Esophagus squamous epithelium (tissue), 5 donors: ENCODE measurements around the gene EXOC1. TPM values are rescaled to one million over a fixed set of nuclear protein-coding genes. Genes with fewer than 3 reads are reported as not detected.

Source experiments
- DNase-seq: peaks from one replicate; lab custom pipeline; 2025; lab: John Stamatoyannopoulos, UW
- H3K27ac ChIP-seq, 4 donors: fragments of 200-600 bp; sonication (generic); one replicate each; pipeline ENCODE4 v1.5.1; 2016 to 2019; ENCODE audit warnings: mild to moderate bottlenecking in 1 of 4
- H3K27me3 ChIP-seq, 4 donors: fragments of 200-600 bp; sonication (generic); 1 replicate in 3 of 4; 2 replicates in 1 of 4; pipeline versions ENCODE4 v1.5.1 to v1.6.0; 2017 to 2021; ENCODE audit warnings: antibody characterized with exemption in 1 of 4
- H3K36me3 ChIP-seq, 3 donors: fragments of 200-600 bp; sonication (generic); one replicate each; pipeline ENCODE4 v1.5.1; 2016 to 2019
- H3K4me1 ChIP-seq, 3 donors: fragments of 200-600 bp; sonication (generic); one replicate each; pipeline ENCODE4 v1.5.1; 2017 to 2019
- H3K4me3 ChIP-seq, 4 donors: fragments of 200-600 bp; sonication (generic); 1 replicate in 3 of 4; 2 replicates in 1 of 4; pipeline ENCODE4 v1.5.1; 2016 to 2019; ENCODE audit warnings: mild to moderate bottlenecking in 2 of 4, moderate library complexity in 1 of 4
- H3K9me3 ChIP-seq, 3 donors: fragments of 200-600 bp; sonication (generic); one replicate each; pipeline ENCODE4 v1.5.1; 2016 to 2019
- CTCF ChIP-seq, 6 experiments: fragments of 450-650 bp in 4 of 6; fragments of 200-600 bp in 2 of 6; sonication (generic) in 2 of 6; IDR thresholded peaks; one replicate each; pipeline ENCODE4 v1.5.1; 2016 to 2019; ENCODE audit warnings: antibody characterized with exemption in 6 of 6, mild to moderate bottlenecking in 4 of 6, moderate library complexity in 4 of 6
- POLR2A ChIP-seq, 4 donors: fragments of 450-650 bp; IDR thresholded peaks; one replicate each; pipeline ENCODE4 v1.6.1; 2017; ENCODE audit warnings: antibody characterized with exemption in 4 of 4, mild to moderate bottlenecking in 4 of 4, moderate library complexity in 3 of 4
- WGBS, 2 donors: methylation state at CpG; one replicate each; pipeline ENCODE4 v1.1.5; 2018; 5-methylcytosine and 5-hydroxymethylcytosine counted together
- intact Hi-C: fragments of 100-400 bp; cut with DNase I; formaldehyde crosslinking; loops from one replicate; pipeline ENCODE4 v1.15.0; 2022
- total RNA-seq, 4 donors: library from RNA; depleted of rRNA; stranded (reverse); fragments of >200 nt; gene quantifications; one replicate each; pipeline ENCODE4 v1.1.0, GENCODE V29; 2016
- donor health status: DM: yes; HTN: yes; CAD: no.

The EXOC1 gene
- total RNA-seq, 4 donors from 2014 or later = 28.5 to 43.7 (median 41.7) TPM

GRCh38 chr4:55906989-55907388 is 53.5 kb downstream of the EXOC1 start:
- intact Hi-C loops = no loop called here
- TF ChIP-seq POLR2A (IDR thresholded peaks at IDR 0.05) = no peak
- TF ChIP-seq CTCF (IDR thresholded peaks at IDR 0.05) = no peak
- peaks cover 0 to 1% (median under 1%) of the 10 kb centered on the region in 3 donors for H3K4me1 ChIP-seq
- H3K36me3 ChIP-seq = peaks cover 4 to 40% (median 4%) of the 10 kb centered on the region in 3 donors
- DNase-seq = no peak
- WGBS, 2 donors = 27 to 44% methylated on average over 3 of the region's 3 CpGs
- H3K9me3 ChIP-seq = no peaks in the 10 kb centered on the region
- no peak overlapping the region for H3K4me3 ChIP-seq
- H3K27ac ChIP-seq = no peak overlapping the region
- H3K27me3 ChIP-seq = no peaks in the 10 kb centered on the region

- Histone ChIP-seq H3K27ac (no peak overlapping the region), H3K36me3 (peaks cover 4 to 36% (median 4%) of the 10 kb centered on the region in 3 donors), H3K4me3 (no peak overlapping the region), H3K9me3 (no peaks in the 10 kb centered on the region), H3K27me3 (no peaks in the 10 kb centered on the region), H3K4me1 (peaks cover 0 to 4% (median 4%) of the 10 kb centered on the region in 3 donors)
- no peak for DNase-seq
- intact Hi-C loops = no loop called here
- TF ChIP-seq POLR2A (IDR thresholded peaks at IDR 0.05) (no peak), CTCF (IDR thresholded peaks at IDR 0.05) (no peak)
Observed at GRCh38 chr4:55907469-55907868, 54.0 kb downstream of the EXOC1 start.

GRCh38 chr4:55910140-55910539 is 56.7 kb downstream of the EXOC1 start:
- 91 to 94% methylated on average over 1 of the region's 1 CpG for WGBS, 2 donors
- no peak for DNase-seq
- H3K4me1 ChIP-seq = peaks cover 0 to 4% (median 4%) of the 10 kb centered on the region in 3 donors
- TF ChIP-seq POLR2A (IDR thresholded peaks at IDR 0.05) (no peak), CTCF (IDR thresholded peaks at IDR 0.05) (no peak)
- no peak overlapping the region for H3K27ac ChIP-seq
- no peaks in the 10 kb centered on the region for H3K27me3 ChIP-seq
- H3K9me3 ChIP-seq = no peaks in the 10 kb centered on the region
- peaks cover 0 to 9% (median 4%) of the 10 kb centered on the region in 3 donors for H3K36me3 ChIP-seq
- intact Hi-C loops = no loop called here
- H3K4me3 ChIP-seq = no peak overlapping the region

- no peak overlapping the region for H3K27ac ChIP-seq
- 59 to 88% methylated on average over 6 of the region's 6 CpGs for WGBS, 2 donors
Observed at GRCh38 chr4:55912249-55912648, 58.8 kb downstream of the EXOC1 start.

GRCh38 chr4:55920571-55920970 is 67.1 kb downstream of the EXOC1 start:
- no peak overlapping the region for H3K27ac ChIP-seq
- TF ChIP-seq CTCF (IDR thresholded peaks at IDR 0.05) = no peak
- no peak for TF ChIP-seq POLR2A (IDR thresholded peaks at IDR 0.05)
- DNase-seq = no peak
- no peaks in the 10 kb centered on the region for H3K9me3 ChIP-seq
- WGBS, 2 donors = 66 to 77% methylated on average over 2 to 5 of the region's 5 CpGs
- intact Hi-C loops = no loop called here
- H3K36me3 ChIP-seq = no peaks in the 10 kb centered on the region
- no peaks in the 10 kb centered on the region for H3K27me3 ChIP-seq
- H3K4me1 ChIP-seq = no peaks in the 10 kb centered on the region
- no peak overlapping the region for H3K4me3 ChIP-seq

More at GRCh38 chr4:55912249-55912648, 58.8 kb downstream of the EXOC1 start:
- TF ChIP-seq CTCF (IDR thresholded peaks at IDR 0.05) = no peak
- TF ChIP-seq POLR2A (IDR thresholded peaks at IDR 0.05) = no peak
- intact Hi-C loops = no loop called here
- no peaks in the 10 kb centered on the region for H3K9me3 ChIP-seq
- no peak for DNase-seq
- no peak overlapping the region for H3K4me3 ChIP-seq
- peaks cover 0 to 4% (median 4%) of the 10 kb centered on the region in 3 donors for H3K4me1 ChIP-seq
- no peaks in the 10 kb centered on the region for H3K27me3 ChIP-seq
- H3K36me3 ChIP-seq = no peaks in the 10 kb centered on the region
